Measurements from ENCODE around the gene KHDC4. TPM values are rescaled to one million over a fixed set of nuclear protein-coding genes. Genes with fewer than 3 reads are reported as not detected.
A peak's percentile ranks its signal among the peaks of the same experiment; 100 is the strongest.

KHDC4 gene
- total and polyA plus RNA-seq, 2 experiments from 2014 or later = 47.1 to 57.7 TPM

GRCh38 chr1:155931332-155932038 is 2.7 kb downstream of the KHDC4 start:
- Mint-ChIP-seq H3K27ac (no peak overlapping the region), H3K4me3 (peak overlapping the region; percentile 49), H3K9me3 (no peaks in the 10 kb centered on the region), H3K36me3 (ENCODE audit: low read depth) (peaks cover 32% of the 10 kb centered on the region), H3K4me1 (peaks cover 7% of the 10 kb centered on the region; the same call in 2 of the 3 replicates), H3K27me3 (ENCODE audit: insufficient read depth, low read depth, poor library complexity) (peaks cover 7% of the 10 kb centered on the region)
- H3K27ac ChIP-seq (ENCODE audit: low read depth) = no peak overlapping the region
- 0 out of 2 replicates have a peak overlapping the region, but pooled peaks have one; percentile 13 for H3K4me3 ChIP-seq
- DNase-seq (ENCODE audit: low spot score) = no peak
- H2AFZ ChIP-seq = no peak overlapping the region
- no peaks in the 10 kb centered on the region for H3K27me3 ChIP-seq (ENCODE audit: insufficient read depth)
- H4K20me1 ChIP-seq (replicated peaks; ENCODE audit: insufficient read depth) = peaks cover 52% of the 10 kb centered on the region
- H3K36me3 ChIP-seq (ENCODE audit: insufficient read depth) = peaks cover 64% of the 10 kb centered on the region
- no peaks in the 10 kb centered on the region for H3K9me2 ChIP-seq (ENCODE audit: insufficient read depth)
- peak overlapping the region; percentile 94 for H3K4me2 ChIP-seq
- ATAC-seq = no peak
- H3F3A ChIP-seq (replicated peaks; ENCODE audit: low read depth) = peaks cover 22% of the 10 kb centered on the region
- TF ChIP-seq ZNF114 (CRISPR knock-in tag; IDR thresholded peaks at IDR 0.05) (no peak), STAT1 (IDR thresholded peaks at IDR 0.05; ENCODE audit: unreplicated experiment) (no peak), ETS1 (IDR thresholded peaks at IDR 0.05) (no peak), CTCF (conservative IDR thresholded peaks at IDR 0.05; ENCODE audit: low read depth in 2 of 2) (no peak), EZH2phosphoT487 (IDR thresholded peaks at IDR 0.05; ENCODE audit: unreplicated experiment) (no peak), ZNF462 (CRISPR knock-in tag; IDR thresholded peaks at IDR 0.05) (no peak), NANOG (IDR thresholded peaks at IDR 0.05; ENCODE audit: borderline replicate concordance) (no peak), ZNF331 (CRISPR knock-in tag; IDR thresholded peaks at IDR 0.05; ENCODE audit: low read depth) (no peak), EZH2 (IDR thresholded peaks at IDR 0.05; ENCODE audit: low read depth, unreplicated experiment) (no peak), CREB1 (CRISPR knock-in tag; IDR thresholded peaks at IDR 0.05; ENCODE audit: low read depth) (no peak), REST (IDR thresholded peaks at IDR 0.05; ENCODE audit: unreplicated experiment) (no peak), POLR2AphosphoS5 (IDR thresholded peaks at IDR 0.05; ENCODE audit: low read depth) (no peak), JUNB (IDR thresholded peaks at IDR 0.05; ENCODE audit: unreplicated experiment) (no peak)
- peaks cover 16% of the 10 kb centered on the region for H3K4me1 ChIP-seq (ENCODE audit: insufficient read depth)
- peaks cover 68% of the 10 kb centered on the region for H3K79me2 ChIP-seq (replicated peaks; ENCODE audit: insufficient read depth)

Data from GM23338 (cell line).